ENCODE results near the gene USP21. TPM values are rescaled to one million over a fixed set of nuclear protein-coding genes. Genes with fewer than 3 reads are reported as not detected.

The USP21 gene, protein sequence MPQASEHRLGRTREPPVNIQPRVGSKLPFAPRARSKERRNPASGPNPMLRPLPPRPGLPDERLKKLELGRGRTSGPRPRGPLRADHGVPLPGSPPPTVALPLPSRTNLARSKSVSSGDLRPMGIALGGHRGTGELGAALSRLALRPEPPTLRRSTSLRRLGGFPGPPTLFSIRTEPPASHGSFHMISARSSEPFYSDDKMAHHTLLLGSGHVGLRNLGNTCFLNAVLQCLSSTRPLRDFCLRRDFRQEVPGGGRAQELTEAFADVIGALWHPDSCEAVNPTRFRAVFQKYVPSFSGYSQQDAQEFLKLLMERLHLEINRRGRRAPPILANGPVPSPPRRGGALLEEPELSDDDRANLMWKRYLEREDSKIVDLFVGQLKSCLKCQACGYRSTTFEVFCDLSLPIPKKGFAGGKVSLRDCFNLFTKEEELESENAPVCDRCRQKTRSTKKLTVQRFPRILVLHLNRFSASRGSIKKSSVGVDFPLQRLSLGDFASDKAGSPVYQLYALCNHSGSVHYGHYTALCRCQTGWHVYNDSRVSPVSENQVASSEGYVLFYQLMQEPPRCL
- total RNA-seq (10 to 100 TPM; 36.0 to 66.0 (median 38.6) TPM), polyA plus RNA-seq (10 to 100 TPM; 15.2 to 35.0 TPM), total RNA-seq (34.3 reads per million, percentile 63 among the genes with 10 or more reads in this experiment)

DNA sequence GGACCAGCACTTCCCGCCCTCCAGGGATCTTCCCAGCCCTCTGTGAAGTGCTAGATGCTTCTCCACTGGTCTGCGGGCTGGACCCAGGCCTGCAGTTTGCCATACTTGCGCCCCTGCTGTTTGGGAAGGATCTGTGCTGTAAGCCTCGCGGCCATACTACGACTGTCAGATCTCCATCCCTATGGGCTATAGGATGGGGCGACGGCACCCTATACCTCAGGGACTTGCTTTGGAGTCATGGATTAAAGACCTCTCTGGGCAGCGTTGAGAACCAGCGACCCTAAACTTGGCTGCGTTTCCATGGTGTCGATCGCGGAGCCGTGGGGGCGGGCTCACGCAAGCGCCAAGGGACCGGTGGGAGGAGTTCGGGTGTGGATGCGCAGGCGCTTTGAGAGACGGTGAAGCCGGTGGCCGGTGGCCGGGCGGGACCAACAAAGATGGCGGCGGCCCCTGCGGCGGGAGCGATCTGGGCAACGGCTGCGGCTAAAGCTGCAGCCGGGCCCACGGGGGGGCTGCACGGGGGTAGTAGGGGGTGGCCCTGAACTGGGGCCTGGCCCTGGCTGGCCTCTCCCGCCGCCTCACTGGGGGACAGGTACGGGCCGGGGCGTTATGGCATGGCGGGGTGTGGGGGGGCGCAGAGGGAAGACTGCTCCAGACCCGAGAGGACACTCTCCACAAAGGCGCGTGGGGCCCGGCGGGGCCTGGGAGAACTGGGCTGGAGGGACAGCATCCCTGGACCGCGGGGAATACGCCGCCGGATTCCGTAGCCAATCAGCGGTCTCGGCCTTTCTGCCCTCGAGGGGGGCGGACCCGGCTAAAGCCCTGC lies at the start of gene USP21:
Gene USP21 (plus strand): TSS at position 414 of the 826 bp plus-strand sequence. CDS start 1,141 bp downstream, outside the sequence.
- DNase-seq (peak; percentile 86 to 93 (median 91)), ATAC-seq (peak; percentile 95)
- peak within 1 kb of the TSS; percentile 88 to 94 (median 92) for H3K4me3 Mint-ChIP-seq
- Histone ChIP-seq H3K9me3 (ENCODE audit: control insufficient read depth in 2 of 3, low read length in 3 of 3) (no peaks in the 10 kb centered on the region), H3K4me3 (ENCODE audit: low read length) (peak within 1 kb of the TSS; percentile 68), H3K27me3 (ENCODE audit: control insufficient read depth in 2 of 2, insufficient read depth in 2 of 2, low read length in 2 of 2) (no peaks in the 10 kb centered on the region), H3K36me3 (ENCODE audit: control insufficient read depth in 2 of 3, insufficient read depth in 3 of 3, low read length in 3 of 3) (peaks cover 0 to 58% (median 0%) of the 10 kb centered on the region in 3 experiments), H3K4me1 (ENCODE audit: control insufficient read depth in 2 of 2, insufficient read depth in 2 of 2, low read length in 2 of 2) (peaks cover 31 to 34% of the 10 kb centered on the region in 2 donors), H3K27ac (ENCODE audit: low read depth, low read length) (peak within 1 kb of the TSS; percentile 84)
- CTCF ChIA-PET: interaction anchor here (1.4 kb wide), 1 partner anchor 27 kb away, joined by 3 read pairs; the partner anchor contains the start of gene DEDD
- H3K27me3 Mint-ChIP-seq: no peaks in the 10 kb centered on the region
- H3K9me3 Mint-ChIP-seq: no peaks in the 10 kb centered on the region
- peaks cover 35 to 76% (median 67%) of the 10 kb centered on the region in 7 donors for H3K4me1 Mint-ChIP-seq
- peaks cover 14 to 26% (median 21%) of the 10 kb centered on the region in 5 donors for H3K36me3 Mint-ChIP-seq
- peak within 1 kb of the TSS; percentile 89 to 97 (median 93) for H3K27ac Mint-ChIP-seq
- intact Hi-C loops (cut with micrococcal nuclease): loop anchor here (1.0 to 5.0 kb wide), 7 partner anchors 18 to 322 kb away; partner anchors contain the start of genes DEDD (in 2 of the 2), NDUFS2 (in 2 of the 2) and B4GALT3 (in 1 of the 2)
- POLR2A ChIA-PET: interaction anchor here (0.9 to 6.2 kb wide), 8 partner anchors 7 to 114 kb away, joined by 3 to 63 read pairs (median 6); partner anchors contain the start of genes PPOX and USF1

DNA sequence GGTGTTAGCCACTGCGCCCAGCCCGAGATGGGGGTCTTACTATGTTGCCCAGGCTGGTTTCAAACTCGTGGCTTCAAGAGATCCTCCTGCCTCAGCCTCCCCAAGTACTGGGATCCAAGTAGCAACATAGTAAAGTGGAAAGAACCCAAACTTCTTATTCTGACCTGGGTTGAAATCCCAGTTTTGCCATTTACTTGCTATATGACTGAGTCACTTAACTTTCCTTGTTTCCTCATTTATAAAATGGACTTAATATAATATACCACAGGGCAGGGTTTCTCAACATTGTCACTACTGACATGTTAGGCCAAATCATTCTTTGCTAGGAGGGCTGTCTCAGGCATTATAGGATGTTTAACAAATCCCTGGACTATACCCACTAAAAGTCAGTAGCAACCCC lies 48.2 kb upstream of the USP21 start:
- H3K27ac ChIP-seq (ENCODE audit: low read depth, low read length): no peak overlapping the region
- POLR2A ChIA-PET: interaction anchor here (0.9 to 1.4 kb wide), 3 partner anchors 20 to 42 kb away, joined by 3 to 4 read pairs (median 3); partner anchors contain the start of genes ARHGAP30 and DEDD

DNA sequence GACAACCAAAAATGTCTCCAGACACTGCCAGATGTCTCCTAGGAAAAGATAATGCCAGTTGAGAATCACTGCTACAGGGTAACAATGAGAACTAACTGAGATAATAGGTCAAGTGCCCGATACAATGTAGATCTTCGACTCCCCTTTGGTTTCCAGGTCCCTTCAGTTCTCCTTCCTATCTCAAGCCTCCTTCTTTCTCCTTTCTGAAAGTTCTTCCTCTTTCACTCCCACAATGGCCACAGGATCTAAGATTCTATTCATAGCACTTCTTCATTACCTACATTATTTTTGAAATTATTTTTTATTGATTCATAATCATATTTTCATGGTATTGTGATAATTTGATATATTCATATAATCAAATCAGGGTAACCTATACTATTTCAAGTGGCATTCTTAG lies 47.8 kb upstream of the USP21 start:
- DNase-seq (no peak), ATAC-seq (no peak)
- H3K4me3 ChIP-seq (ENCODE audit: low read length): no peak overlapping the region
- no peaks in the 10 kb centered on the region for H3K9me3 Mint-ChIP-seq
- POLR2A ChIA-PET: interaction anchor here (0.7 to 1.4 kb wide), 7 partner anchors 17 to 80 kb away, joined by 3 to 5 read pairs (median 4); partner anchors contain the start of genes ARHGAP30, DEDD and USF1
- peak overlapping the region in 1 of 10 donors; percentile 18 for H3K4me3 Mint-ChIP-seq
- CTCF ChIA-PET: interaction anchor here (0.6 to 1.4 kb wide), 2 partner anchors 8 to 14 kb away, joined by 4 read pairs; no protein-coding TSS in a partner anchor
- peaks cover 8 to 12% of the 10 kb centered on the region in 2 donors for H3K4me1 ChIP-seq (ENCODE audit: control insufficient read depth in 2 of 2, insufficient read depth in 2 of 2, low read length in 2 of 2)
- H3K36me3 Mint-ChIP-seq: peaks cover 0 to 20% (median 5%) of the 10 kb centered on the region in 5 donors
- no peak overlapping the region for H3K27ac ChIP-seq (ENCODE audit: low read depth, low read length)
- peaks cover 40 to 66% (median 55%) of the 10 kb centered on the region in 7 donors for H3K4me1 Mint-ChIP-seq
- no peaks in the 10 kb centered on the region for H3K9me3 ChIP-seq (ENCODE audit: control insufficient read depth in 2 of 3, low read length in 3 of 3)
- intact Hi-C loops (cut with micrococcal nuclease): no loop called here
- H3K27me3 Mint-ChIP-seq: no peaks in the 10 kb centered on the region
- H3K27ac Mint-ChIP-seq: peak overlapping the region in 4 of 9 donors; percentile 4 to 59 (median 22)
- peaks cover 0 to 6% (median 0%) of the 10 kb centered on the region in 3 experiments for H3K36me3 ChIP-seq (ENCODE audit: control insufficient read depth in 2 of 3, insufficient read depth in 3 of 3, low read length in 3 of 3)
- no peaks in the 10 kb centered on the region for H3K27me3 ChIP-seq (ENCODE audit: control insufficient read depth in 2 of 2, insufficient read depth in 2 of 2, low read length in 2 of 2)

More for the DNA sequence above, 48.2 kb upstream of the USP21 start:
- no peak for ATAC-seq
- H3K9me3 ChIP-seq (ENCODE audit: control insufficient read depth in 2 of 3, low read length in 3 of 3): no peaks in the 10 kb centered on the region
- Mint-ChIP-seq H3K27me3 (no peaks in the 10 kb centered on the region), H3K9me3 (peaks cover 0 to 2% (median 0%) of the 10 kb centered on the region in 11 donors), H3K36me3 (peaks cover 0 to 24% (median 5%) of the 10 kb centered on the region in 5 donors), H3K4me1 (peaks cover 40 to 66% (median 55%) of the 10 kb centered on the region in 7 donors), H3K27ac (peak overlapping the region in 4 of 9 donors; percentile 4 to 32 (median 18)), H3K4me3 (no peak overlapping the region)
- CTCF ChIA-PET: interaction anchor here (1.4 kb wide), 1 partner anchor 14 kb away, joined by 4 read pairs; no protein-coding TSS in a partner anchor
- peaks cover 4 to 8% of the 10 kb centered on the region in 2 donors for H3K4me1 ChIP-seq (ENCODE audit: control insufficient read depth in 2 of 2, insufficient read depth in 2 of 2, low read length in 2 of 2)
- peaks cover 0 to 6% (median 0%) of the 10 kb centered on the region in 3 experiments for H3K36me3 ChIP-seq (ENCODE audit: control insufficient read depth in 2 of 3, insufficient read depth in 3 of 3, low read length in 3 of 3)
- no peak for DNase-seq
- intact Hi-C loops (cut with micrococcal nuclease): no loop called here
- no peaks in the 10 kb centered on the region for H3K27me3 ChIP-seq (ENCODE audit: control insufficient read depth in 2 of 2, insufficient read depth in 2 of 2, low read length in 2 of 2)
- no peak overlapping the region for H3K4me3 ChIP-seq (ENCODE audit: low read length)

DNA sequence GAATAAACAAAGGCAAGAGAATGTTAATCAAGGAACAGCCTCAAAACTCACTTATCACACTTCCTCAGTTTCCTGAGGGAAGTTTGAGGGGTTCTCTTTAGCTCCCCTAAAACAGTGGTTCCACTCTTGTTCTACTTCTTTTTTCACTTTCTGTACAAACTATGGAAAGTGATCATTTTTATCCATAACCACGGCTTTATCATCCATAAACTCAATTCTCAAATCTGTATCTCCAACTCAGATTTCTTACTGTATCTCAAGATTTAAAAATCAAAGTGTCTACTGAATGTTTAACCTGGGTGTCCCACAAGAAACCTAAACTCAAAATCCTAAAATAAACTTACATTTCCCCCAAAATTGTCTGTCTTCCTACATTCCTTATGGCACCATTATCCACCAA lies 45.4 kb upstream of the USP21 start:
- Histone ChIP-seq H3K27ac (ENCODE audit: low read depth, low read length) (no peak overlapping the region), H3K9me3 (ENCODE audit: control insufficient read depth in 2 of 3, low read length in 3 of 3) (no peaks in the 10 kb centered on the region), H3K4me3 (ENCODE audit: low read length) (no peak overlapping the region), H3K27me3 (ENCODE audit: control insufficient read depth in 2 of 2, insufficient read depth in 2 of 2, low read length in 2 of 2) (no peaks in the 10 kb centered on the region), H3K4me1 (ENCODE audit: control insufficient read depth in 2 of 2, insufficient read depth in 2 of 2, low read length in 2 of 2) (peaks cover 24 to 28% of the 10 kb centered on the region in 2 donors), H3K36me3 (ENCODE audit: control insufficient read depth in 2 of 3, insufficient read depth in 3 of 3, low read length in 3 of 3) (peaks cover 0 to 14% (median 0%) of the 10 kb centered on the region in 3 experiments)
- no peak for DNase-seq
- intact Hi-C loops (cut with micrococcal nuclease): no loop called here
- peak overlapping the region in 3 of 9 donors; percentile 23 to 40 (median 35) for H3K27ac Mint-ChIP-seq
- peak overlapping the region in 3 of 10 donors; percentile 2 to 13 (median 11) for H3K4me3 Mint-ChIP-seq
- POLR2A ChIA-PET: interaction anchor here (1.2 kb wide), 1 partner anchor 17 kb away, joined by 3 read pairs; no protein-coding TSS in a partner anchor
- peaks cover 0 to 15% (median 1%) of the 10 kb centered on the region in 5 donors for H3K36me3 Mint-ChIP-seq
- peaks cover 45 to 84% (median 68%) of the 10 kb centered on the region in 7 donors for H3K4me1 Mint-ChIP-seq
- CTCF ChIA-PET: no interaction called here
- no peaks in the 10 kb centered on the region for H3K27me3 Mint-ChIP-seq
- H3K9me3 Mint-ChIP-seq: no peaks in the 10 kb centered on the region
- no peak for ATAC-seq

DNA sequence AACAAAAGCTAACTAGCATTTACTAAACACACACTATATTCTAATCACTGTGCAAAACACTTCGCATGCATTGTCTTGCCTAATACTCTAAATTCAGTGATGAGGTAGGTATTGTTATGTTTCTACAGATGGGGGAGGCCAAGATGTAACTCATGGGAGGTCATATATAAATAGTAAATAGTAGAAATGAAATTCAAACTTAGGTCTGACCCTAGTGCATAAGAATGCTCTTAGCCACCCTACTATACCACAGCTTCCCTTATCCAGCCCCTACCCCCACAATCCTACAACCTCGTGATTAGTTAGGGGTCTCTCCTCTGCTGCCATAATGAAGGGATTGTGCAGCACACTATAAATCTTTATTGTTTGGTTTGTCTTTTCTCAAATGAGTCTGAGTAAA lies 44.7 kb upstream of the USP21 start:
- peak overlapping the region in 6 of 10 donors; percentile 2 to 38 (median 12) for H3K4me3 Mint-ChIP-seq
- peak overlapping the region in 2 of 9 donors; percentile 35 to 40 for H3K27ac Mint-ChIP-seq
- Histone ChIP-seq H3K4me3 (ENCODE audit: low read length) (no peak overlapping the region), H3K27me3 (ENCODE audit: control insufficient read depth in 2 of 2, insufficient read depth in 2 of 2, low read length in 2 of 2) (no peaks in the 10 kb centered on the region), H3K36me3 (ENCODE audit: control insufficient read depth in 2 of 3, insufficient read depth in 3 of 3, low read length in 3 of 3) (peaks cover 0 to 14% (median 0%) of the 10 kb centered on the region in 3 experiments), H3K4me1 (ENCODE audit: control insufficient read depth in 2 of 2, insufficient read depth in 2 of 2, low read length in 2 of 2) (peaks cover 30 to 35% of the 10 kb centered on the region in 2 donors), H3K9me3 (ENCODE audit: control insufficient read depth in 2 of 3, low read length in 3 of 3) (no peaks in the 10 kb centered on the region), H3K27ac (ENCODE audit: low read depth, low read length) (no peak overlapping the region)
- H3K4me1 Mint-ChIP-seq: peaks cover 47 to 84% (median 69%) of the 10 kb centered on the region in 7 donors
- no peaks in the 10 kb centered on the region for H3K9me3 Mint-ChIP-seq
- H3K36me3 Mint-ChIP-seq: peaks cover 0 to 12% (median 0%) of the 10 kb centered on the region in 5 donors
- no peak for DNase-seq
- ATAC-seq: no peak
- intact Hi-C loops (cut with micrococcal nuclease): no loop called here
- no peaks in the 10 kb centered on the region for H3K27me3 Mint-ChIP-seq
- ChIA-PET POLR2A (no interaction called here), CTCF (no interaction called here)
